CD4-positive, CD25-positive, alpha-beta regulatory T cell (primary cell): ENCODE results near the gene RTKN2. TPM values are rescaled to one million over a fixed set of nuclear protein-coding genes. Genes with fewer than 3 reads are reported as not detected.

Experiments used
- ATAC-seq, 2 donors: fragments of 150-1000 bp; cut with Tn5 transposase; one replicate each; pipeline ENCODE4 v1.10.0; 2021; ENCODE audit warnings: low read depth in 2 of 2, moderate number of reproducible peaks in 2 of 2, moderate library complexity in 1 of 2
- DNase-seq, 3 donors: peaks; one replicate each; pipeline versions ENCODE4 v3.0.0 to v3.0.0-alpha.2; 2012 to 2022; ENCODE audit warnings: mixed read lengths in 1 of 3
- H3K27ac ChIP-seq: one replicate; pipeline ENCODE4 v1.7.0; 2013; ENCODE audit warnings: mild to moderate bottlenecking, low read length; ENCODE audit not compliant: insufficient read depth, poor library complexity, severe bottlenecking
- H3K27me3 ChIP-seq: one replicate; pipeline ENCODE4 v1.7.0; 2013; ENCODE audit warnings: low read length; ENCODE audit not compliant: control insufficient read depth, insufficient read depth
- H3K36me3 ChIP-seq: one replicate; pipeline ENCODE4 v1.7.0; 2013; ENCODE audit warnings: mild to moderate bottlenecking, low read length, moderate library complexity; ENCODE audit not compliant: control insufficient read depth, insufficient read depth
- H3K4me1 ChIP-seq: 2 replicates; pipeline ENCODE4 v1.7.0; 2013; ENCODE audit warnings: mild to moderate bottlenecking, low read length; ENCODE audit not compliant: insufficient read depth, control insufficient read depth, poor library complexity, severe bottlenecking
- H3K4me3 ChIP-seq: one replicate; pipeline ENCODE4 v1.7.0; 2013; ENCODE audit warnings: low read depth, mild to moderate bottlenecking, low read length, moderate library complexity
- H3K9me3 ChIP-seq, 2 experiments: 1 replicate in 1 of 2; 2 replicates in 1 of 2; pipeline ENCODE4 v1.7.0; 2013; ENCODE audit warnings: low read length in 2 of 2, mild to moderate bottlenecking in 1 of 2, moderate library complexity in 1 of 2; ENCODE audit not compliant: control insufficient read depth in 2 of 2
- H3K27ac Mint-ChIP-seq, 3 donors: one replicate each; pipeline ENCODE4 v1.8.0; 2020 to 2022; ENCODE audit warnings: mild to moderate bottlenecking in 3 of 3, mixed read lengths in 3 of 3, moderate library complexity in 2 of 3
- H3K27me3 Mint-ChIP-seq: one replicate; pipeline ENCODE4 v1.8.0; 2022; ENCODE audit warnings: mild to moderate bottlenecking, mixed read lengths
- H3K36me3 Mint-ChIP-seq: one replicate; pipeline ENCODE4 v1.8.0; 2020; ENCODE audit warnings: mixed read lengths
- H3K4me1 Mint-ChIP-seq, 4 donors: one replicate each; pipeline ENCODE4 v1.8.0; 2020 to 2022; ENCODE audit warnings: mixed read lengths in 4 of 4, mild to moderate bottlenecking in 1 of 4
- H3K4me3 Mint-ChIP-seq, 4 donors: one replicate each; pipeline ENCODE4 v1.8.0; 2020 to 2022; ENCODE audit warnings: mild to moderate bottlenecking in 4 of 4, mixed read lengths in 4 of 4, moderate library complexity in 3 of 4
- H3K9me3 Mint-ChIP-seq, 7 donors: one replicate each; pipeline ENCODE4 v1.8.0; 2020 to 2022; ENCODE audit warnings: mixed read lengths in 7 of 7, mild to moderate bottlenecking in 3 of 7, moderate library complexity in 2 of 7
- polyA plus RNA-seq, 4 donors: library from polyadenylated mRNA; unstranded; fragments of 300-500 nt; fragmentation: Illumina TruSeq; gene quantifications; one replicate each; pipeline ENCODE4 v1.2.3, GENCODE V29; 2021
- total RNA-seq: library from RNA; stranded (reverse); gene quantifications from one replicate; pipeline ENCODE4 v1.2.3, GENCODE V29; 2022

The RTKN2 gene
- total and polyA plus RNA-seq, 5 donors from 2014 or later = 38.0 to 99.5 (median 61.8) TPM

- no peaks in the 10 kb centered on the region for H3K9me3 Mint-ChIP-seq
- no peak for ATAC-seq
- Histone ChIP-seq H3K9me3 (no peaks in the 10 kb centered on the region), H3K27me3 (peaks cover 10% of the 10 kb centered on the region), H3K4me3 (no peak overlapping the region), H3K36me3 (no peaks in the 10 kb centered on the region), H3K4me1 (peaks cover 19% of the 10 kb centered on the region), H3K27ac (no peak overlapping the region)
- H3K27ac Mint-ChIP-seq = no peak overlapping the region
- peak overlapping the region in 2 of 4 donors; percentile 69 to 70 for H3K4me3 Mint-ChIP-seq
- peaks cover 0 to 19% (median 13%) of the 10 kb centered on the region in 4 donors for H3K4me1 Mint-ChIP-seq
- H3K36me3 Mint-ChIP-seq = no peaks in the 10 kb centered on the region
- DNase-seq = no peak
- peaks cover 38% of the 10 kb centered on the region for H3K27me3 Mint-ChIP-seq
Measured at GRCh38 chr10:62270020-62270419, 1.4 kb upstream of the RTKN2 start.

- Histone ChIP-seq H3K36me3 (no peaks in the 10 kb centered on the region), H3K9me3 (no peaks in the 10 kb centered on the region), H3K27ac (no peak overlapping the region), H3K4me1 (peaks cover 19% of the 10 kb centered on the region), H3K4me3 (peak overlapping the region; percentile 38), H3K27me3 (peaks cover 10% of the 10 kb centered on the region)
- Mint-ChIP-seq H3K27me3 (peaks cover 42% of the 10 kb centered on the region), H3K4me3 (peak overlapping the region; percentile 48 to 89 (median 76)), H3K4me1 (peaks cover 0 to 20% (median 15%) of the 10 kb centered on the region in 4 donors), H3K9me3 (no peaks in the 10 kb centered on the region), H3K27ac (no peak overlapping the region), H3K36me3 (no peaks in the 10 kb centered on the region)
- DNase-seq (no peak), ATAC-seq (no peak)
Measured at GRCh38 chr10:62268027-62268398, 631 bp downstream of the RTKN2 start.

GRCh38 chr10:62266611-62267010, 2.0 kb downstream of the RTKN2 start:
- Mint-ChIP-seq H3K4me3 (peak overlapping the region in 2 of 4 donors; percentile 29 to 48), H3K27me3 (peaks cover 34% of the 10 kb centered on the region), H3K4me1 (peaks cover 0 to 20% (median 15%) of the 10 kb centered on the region in 4 donors), H3K9me3 (no peaks in the 10 kb centered on the region), H3K27ac (no peak overlapping the region), H3K36me3 (no peaks in the 10 kb centered on the region)
- H3K36me3 ChIP-seq = no peaks in the 10 kb centered on the region
- DNase-seq (no peak), ATAC-seq (no peak)
- no peak overlapping the region for H3K27ac ChIP-seq
- no peaks in the 10 kb centered on the region for H3K9me3 ChIP-seq
- no peak overlapping the region for H3K4me3 ChIP-seq
- peaks cover 19% of the 10 kb centered on the region for H3K4me1 ChIP-seq
- H3K27me3 ChIP-seq = peaks cover 9% of the 10 kb centered on the region

GRCh38 chr10:62266147-62266546, 2.5 kb downstream of the RTKN2 start:
- H3K36me3 ChIP-seq = no peaks in the 10 kb centered on the region
- peak overlapping the region in 1 of 4 donors; percentile 28 for H3K4me3 Mint-ChIP-seq
- H3K27ac ChIP-seq = no peak overlapping the region
- no peak overlapping the region for H3K4me3 ChIP-seq
- H3K27me3 ChIP-seq = peaks cover 7% of the 10 kb centered on the region
- H3K9me3 Mint-ChIP-seq = no peaks in the 10 kb centered on the region
- ATAC-seq = no peak
- no peaks in the 10 kb centered on the region for H3K9me3 ChIP-seq
- H3K36me3 Mint-ChIP-seq = no peaks in the 10 kb centered on the region
- peaks cover 30% of the 10 kb centered on the region for H3K27me3 Mint-ChIP-seq
- no peak overlapping the region for H3K27ac Mint-ChIP-seq
- H3K4me1 Mint-ChIP-seq = peaks cover 0 to 20% (median 15%) of the 10 kb centered on the region in 4 donors
- no peak for DNase-seq
- peaks cover 19% of the 10 kb centered on the region for H3K4me1 ChIP-seq

GRCh38 chr10:62264702-62265436, 3.8 kb downstream of the RTKN2 start:
- Mint-ChIP-seq H3K4me1 (peaks cover 0 to 19% (median 13%) of the 10 kb centered on the region in 4 donors), H3K9me3 (no peaks in the 10 kb centered on the region), H3K27me3 (peaks cover 23% of the 10 kb centered on the region), H3K36me3 (no peaks in the 10 kb centered on the region), H3K27ac (peak overlapping the region in 1 of 3 donors; percentile 54), H3K4me3 (peak overlapping the region in 1 of 4 donors; percentile 2)
- ATAC-seq (no peak), DNase-seq (peak in 1 of 3 donors; percentile 43)
- Histone ChIP-seq H3K4me1 (peaks cover 19% of the 10 kb centered on the region), H3K27me3 (peaks cover 3% of the 10 kb centered on the region), H3K36me3 (no peaks in the 10 kb centered on the region), H3K4me3 (no peak overlapping the region), H3K9me3 (no peaks in the 10 kb centered on the region), H3K27ac (no peak overlapping the region)

- Histone ChIP-seq H3K27me3 (no peaks in the 10 kb centered on the region), H3K9me3 (no peaks in the 10 kb centered on the region), H3K4me1 (peaks cover 14% of the 10 kb centered on the region), H3K27ac (no peak overlapping the region), H3K4me3 (no peak overlapping the region), H3K36me3 (no peaks in the 10 kb centered on the region)
- H3K27me3 Mint-ChIP-seq = peaks cover 27% of the 10 kb centered on the region
- peaks cover 0 to 15% (median 10%) of the 10 kb centered on the region in 4 donors for H3K4me1 Mint-ChIP-seq
- no peaks in the 10 kb centered on the region for H3K36me3 Mint-ChIP-seq
- peaks cover 0 to 2% (median 0%) of the 10 kb centered on the region in 7 donors for H3K9me3 Mint-ChIP-seq
- no peak for ATAC-seq
- DNase-seq = no peak
- no peak overlapping the region for H3K4me3 Mint-ChIP-seq
- H3K27ac Mint-ChIP-seq = no peak overlapping the region
Measured at GRCh38 chr10:62264126-62264525, 4.5 kb downstream of the RTKN2 start.

- ATAC-seq = no peak
- no peak for DNase-seq
- Histone ChIP-seq H3K36me3 (no peaks in the 10 kb centered on the region), H3K27ac (no peak overlapping the region), H3K9me3 (no peaks in the 10 kb centered on the region), H3K27me3 (no peaks in the 10 kb centered on the region), H3K4me1 (no peaks in the 10 kb centered on the region), H3K4me3 (no peak overlapping the region)
- Mint-ChIP-seq H3K36me3 (no peaks in the 10 kb centered on the region), H3K27ac (no peak overlapping the region), H3K4me1 (peaks cover 0 to 5% (median 3%) of the 10 kb centered on the region in 4 donors), H3K27me3 (peaks cover 11% of the 10 kb centered on the region), H3K4me3 (no peak overlapping the region), H3K9me3 (peaks cover 0 to 2% (median 0%) of the 10 kb centered on the region in 7 donors)
Measured at GRCh38 chr10:62261666-62262065, 7.0 kb downstream of the RTKN2 start.

GRCh38 chr10:62259998-62260397, 8.6 kb downstream of the RTKN2 start:
- ATAC-seq = no peak
- Histone ChIP-seq H3K4me3 (no peak overlapping the region), H3K9me3 (no peaks in the 10 kb centered on the region), H3K27me3 (no peaks in the 10 kb centered on the region), H3K4me1 (no peaks in the 10 kb centered on the region), H3K27ac (no peak overlapping the region), H3K36me3 (no peaks in the 10 kb centered on the region)
- DNase-seq = no peak
- peaks cover 0 to 2% (median under 1%) of the 10 kb centered on the region in 4 donors for H3K4me1 Mint-ChIP-seq
- H3K27me3 Mint-ChIP-seq = peaks cover 9% of the 10 kb centered on the region
- peaks cover 0 to 4% (median 0%) of the 10 kb centered on the region in 7 donors for H3K9me3 Mint-ChIP-seq
- H3K27ac Mint-ChIP-seq = no peak overlapping the region
- no peak overlapping the region for H3K4me3 Mint-ChIP-seq
- no peaks in the 10 kb centered on the region for H3K36me3 Mint-ChIP-seq
